CD4-positive, alpha-beta T cell (primary cell): Measurements from ENCODE around the gene EGLN1. TPM values are rescaled to one million over a fixed set of nuclear protein-coding genes. Genes with fewer than 3 reads are reported as not detected.

ENCODE experiments used
- ATAC-seq: fragments of 200-7000 bp; cut with Tn5 transposase; one replicate; pipeline ENCODE4 v1.10.0; 2022; ENCODE audit warnings: mild to moderate bottlenecking; ENCODE audit not compliant: poor library complexity
- CTCF ChIA-PET: fragments of 350-600 bp; sonication (Branson Sonifier 250); formaldehyde crosslinking; loops from one replicate; lab custom pipeline; 2021; ENCODE audit warnings: antibody characterized with exemption, inconsistent platforms; lab: Charles Lee
- POLR2A ChIA-PET: fragments of 350-600 bp; sonication (Branson Sonifier 250); formaldehyde crosslinking; loops from one replicate; lab custom pipeline; 2021; ENCODE audit warnings: antibody characterized with exemption, inconsistent platforms; lab: Charles Lee
- DNase-seq, 14 experiments: peaks; one replicate each; pipeline ENCODE4 v3.0.0-alpha.2; 2013 to 2020; ENCODE audit warnings: mixed read lengths in 2 of 14
- H3K27ac ChIP-seq, 2 donors: one replicate each; pipeline versions ENCODE4 v1.5.1 to v1.7.0; 2013; ENCODE audit warnings: low read length in 2 of 2, low read depth in 1 of 2, mild to moderate bottlenecking in 1 of 2
- H3K27me3 ChIP-seq, 2 experiments: 1 replicate in 1 of 2; 2 replicates in 1 of 2; pipeline versions ENCODE4 v1.6.1 to v1.7.0; 2013; ENCODE audit warnings: low read length in 2 of 2, control low read depth in 1 of 2, mild to moderate bottlenecking in 1 of 2, moderate library complexity in 1 of 2; ENCODE audit not compliant: insufficient read depth in 2 of 2, control insufficient read depth in 1 of 2
- H3K36me3 ChIP-seq: one replicate; pipeline ENCODE4 v1.6.1; 2013; ENCODE audit warnings: low read length, control low read depth; ENCODE audit not compliant: insufficient read depth
- H3K4me1 ChIP-seq: one replicate; pipeline ENCODE4 v1.6.1; 2013; ENCODE audit warnings: low read length, control low read depth; ENCODE audit not compliant: insufficient read depth
- H3K4me3 ChIP-seq: one replicate; pipeline ENCODE4 v1.5.1; 2013; ENCODE audit warnings: mild to moderate bottlenecking, low read length, moderate library complexity
- H3K9me3 ChIP-seq, 2 experiments: 1 replicate in 1 of 2; 2 replicates in 1 of 2; pipeline versions ENCODE4 v1.6.1 to v1.7.0; 2013; ENCODE audit warnings: low read length in 2 of 2, mild to moderate bottlenecking in 2 of 2, control low read depth in 1 of 2, moderate library complexity in 1 of 2; ENCODE audit not compliant: control insufficient read depth in 1 of 2, insufficient read depth in 1 of 2
- H3K27ac Mint-ChIP-seq: one replicate; pipeline ENCODE4 v1.8.0; 2020; ENCODE audit warnings: mixed read lengths
- H3K27me3 Mint-ChIP-seq: one replicate; pipeline ENCODE4 v1.8.0; 2021; ENCODE audit warnings: mixed read lengths
- H3K36me3 Mint-ChIP-seq: one replicate; pipeline ENCODE4 v1.8.0; 2021; ENCODE audit warnings: low read depth, mixed read lengths
- H3K4me1 Mint-ChIP-seq: one replicate; pipeline ENCODE4 v1.8.0; 2021; ENCODE audit warnings: low read depth, mixed read lengths
- H3K4me3 Mint-ChIP-seq: one replicate; pipeline ENCODE4 v1.8.0; 2020; ENCODE audit warnings: mild to moderate bottlenecking, mixed read lengths
- H3K9me3 Mint-ChIP-seq: one replicate; pipeline ENCODE4 v1.8.0; 2020; ENCODE audit warnings: mixed read lengths
- CTCF ChIP-seq: fragments of 200-600 bp; IDR thresholded peaks from one replicate; pipeline ENCODE4 v1.8.0; 2022; ENCODE audit warnings: antibody characterized with exemption, mild to moderate bottlenecking
- intact Hi-C, 2 experiments: fragments of 100-400 bp; cut with DNase I in 1 of 2; cut with micrococcal nuclease in 1 of 2; formaldehyde crosslinking; loops; one replicate each; pipeline versions ENCODE4 v1.15.1 to v1.9.0; 2023 to 2025; cut with DNase I, micrococcal nuclease
- total RNA-seq, 174 experiments: library from RNA in 2 of 174; stranded (reverse) in 2 of 174; gene quantifications; one replicate each; pipeline ENCODE4 v1.2.3 and lab custom pipeline; 2021 to 2026

EGLN1 gene
- total RNA-seq, 2 experiments from 2014 or later, result 8.2 to 9.4 TPM

GRCh38 chr1:231396643-231397042 lies 25.4 kb downstream of the EGLN1 start:
- H3K9me3 ChIP-seq, result no peaks in the 10 kb centered on the region
- POLR2A ChIA-PET, result no interaction called here
- H3K36me3 ChIP-seq, result no peaks in the 10 kb centered on the region
- Mint-ChIP-seq H3K9me3 (no peaks in the 10 kb centered on the region), H3K27ac (no peak overlapping the region), H3K27me3 (no peaks in the 10 kb centered on the region), H3K4me3 (no peak overlapping the region), H3K36me3 (peaks cover 11% of the 10 kb centered on the region), H3K4me1 (peaks cover 81% of the 10 kb centered on the region)
- CTCF ChIA-PET, result no interaction called here
- no peak overlapping the region for H3K27ac ChIP-seq
- no peaks in the 10 kb centered on the region for H3K4me1 ChIP-seq
- no peak for TF ChIP-seq CTCF
- no peak for DNase-seq
- H3K4me3 ChIP-seq, result no peak overlapping the region
- H3K27me3 ChIP-seq, result no peaks in the 10 kb centered on the region
- no peak for ATAC-seq
- intact Hi-C loops, result no loop called here

GRCh38 chr1:231395998-231396390 lies 26.1 kb downstream of the EGLN1 start:
- H3K4me1 ChIP-seq, result no peaks in the 10 kb centered on the region
- Mint-ChIP-seq H3K27me3 (no peaks in the 10 kb centered on the region), H3K4me3 (no peak overlapping the region), H3K27ac (no peak overlapping the region), H3K9me3 (no peaks in the 10 kb centered on the region), H3K4me1 (peaks cover 79% of the 10 kb centered on the region), H3K36me3 (peaks cover 7% of the 10 kb centered on the region)
- intact Hi-C loops, result no loop called here
- POLR2A ChIA-PET, result no interaction called here
- H3K27ac ChIP-seq, result no peak overlapping the region
- no peaks in the 10 kb centered on the region for H3K9me3 ChIP-seq
- CTCF ChIA-PET, result no interaction called here
- no peak overlapping the region for H3K4me3 ChIP-seq
- ATAC-seq, result no peak
- no peak for DNase-seq
- H3K27me3 ChIP-seq, result no peaks in the 10 kb centered on the region
- no peak for TF ChIP-seq CTCF
- H3K36me3 ChIP-seq, result no peaks in the 10 kb centered on the region

- Mint-ChIP-seq H3K27ac (no peak overlapping the region), H3K36me3 (peaks cover 7% of the 10 kb centered on the region), H3K9me3 (no peaks in the 10 kb centered on the region), H3K4me3 (no peak overlapping the region), H3K27me3 (no peaks in the 10 kb centered on the region), H3K4me1 (peaks cover 83% of the 10 kb centered on the region)
- TF ChIP-seq CTCF, result no peak
- ChIA-PET POLR2A (no interaction called here), CTCF (no interaction called here)
- Histone ChIP-seq H3K9me3 (no peaks in the 10 kb centered on the region), H3K27me3 (no peaks in the 10 kb centered on the region), H3K4me3 (no peak overlapping the region), H3K27ac (no peak overlapping the region), H3K36me3 (no peaks in the 10 kb centered on the region), H3K4me1 (no peaks in the 10 kb centered on the region)
- ATAC-seq, result no peak
- intact Hi-C loops, result no loop called here
- DNase-seq, result peak in 1 of 14 experiments; percentile 19
Observed at GRCh38 chr1:231395076-231395997, 26.8 kb downstream of the EGLN1 start.
